ENCODE measurements around the gene SSU72. TPM values are rescaled to one million over a fixed set of nuclear protein-coding genes. Genes with fewer than 3 reads are reported as not detected.

Gene SSU72
- total and polyA plus RNA-seq, 2 donors from 2014 or later: 102 to 143 TPM

DNA sequence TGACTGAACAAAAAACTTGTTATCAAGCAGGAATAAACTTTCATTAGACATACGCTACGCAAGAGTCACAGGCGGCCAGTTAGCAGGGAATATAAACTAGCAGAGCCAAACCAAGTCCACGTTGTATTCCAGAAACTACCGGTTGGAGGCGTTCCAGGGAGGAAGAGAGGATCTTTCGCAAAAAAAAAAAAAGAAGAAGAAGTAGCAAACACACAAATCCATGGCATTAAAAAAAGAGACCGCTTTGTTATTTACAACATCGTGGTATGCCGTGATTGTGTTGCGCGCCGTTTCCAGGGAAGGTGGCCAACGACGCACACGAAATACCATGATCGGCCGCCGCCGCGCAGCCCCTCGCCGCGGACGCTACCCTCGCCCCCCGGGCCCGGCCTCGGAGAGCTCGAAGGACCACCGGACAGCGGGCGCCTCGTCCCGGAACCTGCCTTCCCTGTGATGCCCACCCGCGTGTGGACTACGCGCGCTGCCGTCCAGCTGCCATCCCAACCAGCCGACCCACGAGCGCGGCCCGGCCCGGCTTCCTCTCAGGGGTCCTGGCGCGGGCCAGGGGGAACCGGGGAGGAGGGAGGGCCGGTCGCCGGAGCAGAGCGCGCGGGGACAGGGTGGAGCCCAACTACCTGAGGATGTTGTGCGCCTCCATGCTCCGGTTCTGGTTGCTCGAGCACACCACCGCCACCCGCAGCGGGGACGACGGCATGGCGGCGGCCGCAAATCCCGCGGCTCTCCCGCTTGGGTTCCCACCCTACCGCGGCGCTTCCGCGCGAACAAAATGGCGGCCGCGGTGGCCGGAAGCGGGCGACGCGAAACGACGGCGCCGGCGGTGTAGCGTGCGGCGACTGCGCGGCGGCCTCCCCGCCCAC is 581 bp downstream of the SSU72 start:
- H3K36me3 ChIP-seq (ENCODE audit: control insufficient read depth in 2 of 3, insufficient read depth in 3 of 3, low read length in 3 of 3): no peaks in the 10 kb centered on the region
- DNase-seq (peak; percentile 54 to 91 (median 82)), FAIRE-seq (no peak)
- H3K27me3 ChIP-seq (ENCODE audit: control insufficient read depth, insufficient read depth, low read length): peaks cover 2% of the 10 kb centered on the region
- intact Hi-C loops (cut with DNase I): no loop called here
- peak overlapping the region; percentile 97 for H3K27ac ChIP-seq (ENCODE audit: low read depth in 2 of 2, low read length in 2 of 2)
- peak overlapping the region; percentile 80 to 99 (median 87) for H3K4me3 ChIP-seq (ENCODE audit: low read length in 3 of 3)
- H3K9ac ChIP-seq (ENCODE audit: low read length in 3 of 3): peak overlapping the region; percentile 18 to 78 (median 76)
- no peaks in the 10 kb centered on the region for H3K9me3 ChIP-seq (ENCODE audit: control insufficient read depth in 2 of 3, insufficient read depth in 1 of 3, low read length in 3 of 3)
- TF ChIP-seq CTCF (IDR thresholded peaks at IDR 0.05; ENCODE audit: borderline replicate concordance, extremely low read depth, insufficient read depth): no peak
- peaks cover 0 to 7% (median 0%) of the 10 kb centered on the region in 3 donors for H3K4me1 ChIP-seq (ENCODE audit: control insufficient read depth in 2 of 3, insufficient read depth in 2 of 3, low read depth in 1 of 3, low read length in 3 of 3)

DNA sequence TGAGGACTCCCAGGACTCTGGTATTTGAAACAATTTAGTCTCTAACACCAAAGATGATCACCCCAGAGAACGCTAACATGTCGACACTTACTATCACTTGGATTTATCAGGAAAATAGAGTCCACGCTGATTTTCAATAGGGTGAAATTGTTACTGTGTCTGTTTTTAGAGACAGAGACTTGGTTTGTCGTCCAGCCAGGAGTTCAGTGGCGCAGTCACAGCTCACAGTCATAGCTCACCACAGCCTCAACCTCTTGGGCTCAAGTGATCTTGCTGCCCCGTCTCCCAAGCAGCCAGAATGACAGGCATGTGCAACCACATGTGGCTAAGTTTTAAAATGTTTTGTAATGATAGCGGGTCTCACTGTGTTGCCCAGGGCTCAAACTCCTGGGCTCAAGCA is 5.3 kb downstream of the SSU72 start:
- H3K9me3 ChIP-seq (ENCODE audit: control insufficient read depth in 2 of 3, insufficient read depth in 1 of 3, low read length in 3 of 3): no peaks in the 10 kb centered on the region
- peaks cover 2 to 8% (median 5%) of the 10 kb centered on the region in 3 donors for H3K36me3 ChIP-seq (ENCODE audit: control insufficient read depth in 2 of 3, insufficient read depth in 3 of 3, low read length in 3 of 3)
- H3K4me1 ChIP-seq (ENCODE audit: control insufficient read depth in 2 of 3, insufficient read depth in 2 of 3, low read depth in 1 of 3, low read length in 3 of 3): peaks cover 0 to 9% (median 0%) of the 10 kb centered on the region in 3 donors
- H3K9ac ChIP-seq (ENCODE audit: low read length in 3 of 3): no peak overlapping the region
- FAIRE-seq (no peak), DNase-seq (no peak)
- H3K27me3 ChIP-seq (ENCODE audit: control insufficient read depth, insufficient read depth, low read length): no peaks in the 10 kb centered on the region
- intact Hi-C loops (cut with DNase I): no loop called here
- no peak overlapping the region for H3K27ac ChIP-seq (ENCODE audit: low read depth in 2 of 2, low read length in 2 of 2)
- TF ChIP-seq CTCF (IDR thresholded peaks at IDR 0.05; ENCODE audit: borderline replicate concordance, extremely low read depth, insufficient read depth): no peak
- H3K4me3 ChIP-seq (ENCODE audit: low read length in 3 of 3): no peak overlapping the region

DNA sequence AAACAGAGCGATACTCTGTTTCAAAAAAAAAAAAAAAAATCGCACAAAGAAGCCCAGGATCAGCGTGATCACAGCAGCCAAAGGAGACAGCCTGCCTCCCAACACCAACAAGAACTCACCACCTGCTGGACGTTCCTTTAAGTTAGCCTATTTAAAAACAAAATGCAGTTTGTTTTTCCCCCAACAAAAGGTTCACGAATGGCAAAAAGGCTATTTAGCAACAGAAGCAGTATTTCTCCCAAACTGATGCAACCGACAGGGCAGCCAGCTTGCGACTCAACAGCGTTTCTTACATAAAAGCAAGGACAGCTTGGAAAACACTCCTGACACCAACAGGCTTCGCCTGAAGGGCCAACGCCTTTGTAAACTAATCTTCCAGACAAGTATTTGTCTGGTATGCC is 6.8 kb downstream of the SSU72 start:
- Histone ChIP-seq H3K9me3 (ENCODE audit: control insufficient read depth in 2 of 3, insufficient read depth in 1 of 3, low read length in 3 of 3) (no peaks in the 10 kb centered on the region), H3K4me1 (ENCODE audit: control insufficient read depth in 2 of 3, insufficient read depth in 2 of 3, low read depth in 1 of 3, low read length in 3 of 3) (peaks cover 0 to 9% (median 0%) of the 10 kb centered on the region in 3 donors), H3K4me3 (ENCODE audit: low read length in 3 of 3) (no peak overlapping the region), H3K27ac (ENCODE audit: low read depth in 2 of 2, low read length in 2 of 2) (no peak overlapping the region), H3K9ac (ENCODE audit: low read length in 3 of 3) (no peak overlapping the region), H3K27me3 (ENCODE audit: control insufficient read depth, insufficient read depth, low read length) (no peaks in the 10 kb centered on the region), H3K36me3 (ENCODE audit: control insufficient read depth in 2 of 3, insufficient read depth in 3 of 3, low read length in 3 of 3) (peaks cover 3 to 16% (median 15%) of the 10 kb centered on the region in 3 donors)
- FAIRE-seq (no peak), DNase-seq (no peak)
- intact Hi-C loops (cut with DNase I): no loop called here
- TF ChIP-seq CTCF (IDR thresholded peaks at IDR 0.05; ENCODE audit: borderline replicate concordance, extremely low read depth, insufficient read depth): no peak
